AG09309 (cell line): ENCODE measurements around the gene AQP4.

ENCODE experiments used
- DNase-seq: peaks from one replicate; pipeline ENCODE4 v3.0.0-alpha.2; 2010; ENCODE audit warnings: low read depth
- H3K4me3 ChIP-seq: 2 replicates; pipeline ENCODE4 v1.5.1; 2011; ENCODE audit warnings: mild to moderate bottlenecking, low read depth, low read length, moderate library complexity; ENCODE audit not compliant: control insufficient read depth
- CTCF ChIP-seq: IDR thresholded peaks from 2 replicates; pipeline ENCODE4 v1.5.1; 2011; ENCODE audit warnings: mild to moderate bottlenecking, low read depth, low read length, inconsistent platforms; ENCODE audit not compliant: insufficient read depth, control insufficient read depth; ENCODE audit errors: missing control alignments

AQP4 gene

GRCh38 chr18:26826656-26827235, 38.8 kb downstream of the AQP4 start:
- no peak for TF ChIP-seq CTCF
- DNase-seq, result no peak
- no peak overlapping the region for H3K4me3 ChIP-seq

- no peak overlapping the region for H3K4me3 ChIP-seq
- DNase-seq, result no peak
- TF ChIP-seq CTCF, result no peak
These were observed 44.3 kb downstream of the AQP4 start for GRCh38 chr18:26821181-26821580.

- DNase-seq, result no peak
- no peak overlapping the region for H3K4me3 ChIP-seq
- TF ChIP-seq CTCF, result no peak
These were observed 46.5 kb downstream of the AQP4 start for GRCh38 chr18:26819046-26819445.

GRCh38 chr18:26818461-26818860, 47.0 kb downstream of the AQP4 start:
- no peak for DNase-seq
- H3K4me3 ChIP-seq, result no peak overlapping the region
- no peak for TF ChIP-seq CTCF

GRCh38 chr18:26813043-26813442, 52.5 kb downstream of the AQP4 start:
- no peak overlapping the region for H3K4me3 ChIP-seq
- TF ChIP-seq CTCF, result no peak
- no peak for DNase-seq

GRCh38 chr18:26812462-26812861, 53.0 kb downstream of the AQP4 start:
- DNase-seq, result no peak
- no peak for TF ChIP-seq CTCF
- no peak overlapping the region for H3K4me3 ChIP-seq

GRCh38 chr18:26809346-26809745, 56.2 kb downstream of the AQP4 start:
- no peak for TF ChIP-seq CTCF
- H3K4me3 ChIP-seq, result no peak overlapping the region
- no peak for DNase-seq
